Small intestine (tissue), 7 donors: ENCODE measurements around the gene CKAP4. TPM values are rescaled to one million over a fixed set of nuclear protein-coding genes. Genes with fewer than 3 reads are reported as not detected.

Experiments used
- DNase-seq, 2 donors: peaks; one replicate each; pipeline versions ENCODE4 v3.0.0 to v3.0.0-alpha.2; 2013
- FAIRE-seq: peaks from 2 replicates; lab custom pipeline; 2012; peaks lifted over from hg19 to GRCh38; lab: Jason Lieb, UNC
- H3K27ac ChIP-seq, 3 donors: one replicate each; pipeline ENCODE4 v1.5.1; 2013; ENCODE audit warnings: low read length in 2 of 3, mild to moderate bottlenecking in 2 of 3, control low read depth in 1 of 3, inconsistent platforms in 1 of 3, low read depth in 1 of 3, moderate library complexity in 1 of 3
- H3K27me3 ChIP-seq, 3 donors: one replicate each; pipeline ENCODE4 v1.6.1; 2013; ENCODE audit warnings: low read length in 3 of 3, inconsistent platforms in 1 of 3; ENCODE audit not compliant: control insufficient read depth in 3 of 3, insufficient read depth in 3 of 3
- H3K36me3 ChIP-seq, 3 donors: one replicate each; pipeline ENCODE4 v1.6.1; 2013; ENCODE audit warnings: low read length in 3 of 3, inconsistent platforms in 1 of 3, low read depth in 1 of 3, mild to moderate bottlenecking in 1 of 3, moderate library complexity in 1 of 3; ENCODE audit not compliant: control insufficient read depth in 3 of 3, insufficient read depth in 2 of 3
- H3K4me1 ChIP-seq, 3 donors: one replicate each; pipeline ENCODE4 v1.6.1; 2013; ENCODE audit warnings: low read length in 2 of 3, inconsistent platforms in 1 of 3, low read depth in 1 of 3, mild to moderate bottlenecking in 1 of 3, moderate library complexity in 1 of 3; ENCODE audit not compliant: control insufficient read depth in 3 of 3, insufficient read depth in 2 of 3
- H3K4me3 ChIP-seq, 3 donors: one replicate each; pipeline ENCODE4 v1.5.1; 2013; ENCODE audit warnings: low read length in 3 of 3, control low read depth in 1 of 3, inconsistent platforms in 1 of 3, low read depth in 1 of 3, mild to moderate bottlenecking in 1 of 3, moderate library complexity in 1 of 3
- H3K9me3 ChIP-seq, 2 donors: one replicate each; pipeline ENCODE4 v1.6.1; 2013; ENCODE audit warnings: low read depth in 1 of 2, low read length in 1 of 2; ENCODE audit not compliant: control insufficient read depth in 2 of 2, insufficient read depth in 1 of 2
- WGBS, 3 donors: extraction: QIAGEN DNeasy Blood & Tissue Kit; methylation state at CpG; one replicate each; pipeline ENCODE4 v1.1.7; 2013; 5-methylcytosine and 5-hydroxymethylcytosine counted together
- polyA plus RNA-seq, 4 donors: library from polyadenylated mRNA; stranded (reverse) in 3 of 4; unstranded in 1 of 4; fragments of 200-250 nt in 3 of 4; fragments of 120-200 nt in 1 of 4; gene quantifications; one replicate each; pipeline versions ENCODE4 v1.2.1 to v1.2.3, GENCODE V29; 2013
- donor health status: healthy with polysubstance abuse.
- donor health status: control.
- donor health status: control.
- donor health status: Bipolar disorder and iron deficiency.
- donor health status: healthy.

CKAP4 gene
- polyA plus RNA-seq, 4 donors: 2.0 to 34.5 (median 18.7) TPM

DNA sequence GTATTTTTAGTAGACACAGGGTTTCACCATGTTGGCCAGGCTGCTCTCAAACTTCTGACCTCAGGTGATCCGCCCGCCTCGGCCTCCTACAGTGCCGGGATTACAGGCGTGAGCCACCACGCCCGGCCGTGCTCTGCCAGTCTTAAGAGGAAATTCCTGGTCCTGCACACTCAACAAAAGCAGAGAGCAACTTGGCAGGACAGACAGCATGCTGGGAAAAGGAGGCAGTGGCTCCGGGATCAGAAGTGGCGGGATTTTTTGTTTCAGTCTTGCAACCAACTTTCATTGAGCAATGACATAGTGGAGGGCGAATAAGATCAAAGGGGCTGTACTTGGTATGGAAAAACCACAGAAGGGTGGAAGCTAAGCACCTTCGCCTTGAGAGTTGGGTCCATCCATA lies 2.1 kb downstream of the CKAP4 start:
- H3K27ac ChIP-seq: peak overlapping the region in 1 of 3 donors; percentile 83
- no peaks in the 10 kb centered on the region for H3K9me3 ChIP-seq
- H3K4me3 ChIP-seq: no peak overlapping the region
- H3K4me1 ChIP-seq: peaks cover 2 to 8% (median 3%) of the 10 kb centered on the region in 3 donors
- 28 to 43% (median 40%) methylated on average over 12 of the region's 12 CpGs for WGBS, 3 donors
- H3K36me3 ChIP-seq: peaks cover 0 to 11% (median 0%) of the 10 kb centered on the region in 3 donors
- no peak for FAIRE-seq
- no peaks in the 10 kb centered on the region for H3K27me3 ChIP-seq
- DNase-seq: peak; percentile 13 to 75

- Histone ChIP-seq H3K9me3 (no peaks in the 10 kb centered on the region), H3K36me3 (peaks cover 0 to 23% (median 7%) of the 10 kb centered on the region in 3 donors), H3K4me3 (no peak overlapping the region), H3K27ac (no peak overlapping the region), H3K4me1 (peaks cover 2 to 4% (median 3%) of the 10 kb centered on the region in 3 donors), H3K27me3 (no peaks in the 10 kb centered on the region)
- no peak for FAIRE-seq
- DNase-seq: no peak
Observed at GRCh38 chr12:106243620-106244019, 4.2 kb downstream of the CKAP4 start.

DNA sequence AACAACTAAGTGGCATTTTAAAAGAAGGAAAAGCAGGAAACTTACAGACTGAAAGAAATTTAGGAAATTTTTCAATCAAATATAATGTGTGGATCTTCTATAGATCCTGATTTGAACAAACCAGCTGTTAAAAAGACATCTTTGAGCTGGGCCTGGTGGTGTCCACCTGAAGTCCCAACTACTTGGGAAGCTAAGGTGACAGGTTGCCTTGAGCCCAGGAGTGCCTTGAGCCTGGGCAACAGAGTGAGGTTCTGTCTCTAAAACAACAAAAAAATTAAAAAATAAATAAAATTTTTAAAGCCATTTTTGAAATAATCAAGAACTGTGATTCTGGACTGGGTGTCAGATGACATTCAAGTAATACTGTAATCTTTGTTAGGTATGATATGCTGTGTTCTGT lies 7.0 kb downstream of the CKAP4 start:
- H3K36me3 ChIP-seq: peaks cover 0 to 29% (median 7%) of the 10 kb centered on the region in 3 donors
- H3K9me3 ChIP-seq: no peaks in the 10 kb centered on the region
- no peaks in the 10 kb centered on the region for H3K4me1 ChIP-seq
- no peak overlapping the region for H3K27ac ChIP-seq
- FAIRE-seq (no peak), DNase-seq (no peak)
- no peak overlapping the region for H3K4me3 ChIP-seq
- no peaks in the 10 kb centered on the region for H3K27me3 ChIP-seq

DNA sequence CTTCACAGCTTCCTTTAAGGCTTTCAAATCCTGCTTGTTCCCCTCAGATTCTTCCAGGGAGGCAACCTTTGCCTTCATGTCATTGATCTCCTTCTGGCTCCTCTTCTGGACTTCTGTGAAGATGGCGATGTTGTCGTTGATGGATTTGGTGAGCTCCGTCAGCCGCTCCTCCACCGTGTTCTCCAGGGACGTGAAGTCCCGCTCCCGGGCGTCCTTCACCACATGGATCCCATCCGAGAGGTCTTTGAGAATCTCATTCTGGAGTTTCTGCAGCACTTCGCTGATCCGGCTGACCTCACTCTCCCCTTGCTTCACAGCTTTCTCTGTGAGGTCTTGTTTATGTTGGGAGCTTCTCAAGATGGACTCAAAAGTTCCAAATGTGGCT lies 7.9 kb downstream of the CKAP4 start:
- 97% methylated on average over 12 of the region's 12 CpGs for WGBS, 3 donors

GRCh38 chr12:106239241-106239950 lies 8.4 kb downstream of the CKAP4 start:
- Histone ChIP-seq H3K27ac (no peak overlapping the region), H3K9me3 (no peaks in the 10 kb centered on the region), H3K4me3 (no peak overlapping the region), H3K27me3 (no peaks in the 10 kb centered on the region), H3K36me3 (peaks cover 0 to 25% (median 7%) of the 10 kb centered on the region in 3 donors), H3K4me1 (no peaks in the 10 kb centered on the region)
- no peak for DNase-seq
- no peak for FAIRE-seq
- WGBS, 3 donors: 90 to 94% (median 93%) methylated on average over 37 of the region's 37 CpGs

More for the DNA sequence above, 7.9 kb downstream of the CKAP4 start:
- FAIRE-seq: no peak
- Histone ChIP-seq H3K4me1 (no peaks in the 10 kb centered on the region), H3K36me3 (peaks cover 0 to 27% (median 7%) of the 10 kb centered on the region in 3 donors), H3K27me3 (no peaks in the 10 kb centered on the region), H3K27ac (no peak overlapping the region), H3K9me3 (no peaks in the 10 kb centered on the region), H3K4me3 (no peak overlapping the region)
- DNase-seq: no peak

GRCh38 chr12:106238146-106238545 lies 9.7 kb downstream of the CKAP4 start:
- H3K36me3 ChIP-seq: peaks cover 0 to 22% (median 7%) of the 10 kb centered on the region in 3 donors
- WGBS, 3 donors: 82 to 90% (median 86%) methylated on average over 11 of the region's 11 CpGs
- no peaks in the 10 kb centered on the region for H3K4me1 ChIP-seq
- no peaks in the 10 kb centered on the region for H3K27me3 ChIP-seq
- FAIRE-seq (no peak), DNase-seq (no peak)
- H3K4me3 ChIP-seq: no peak overlapping the region
- peaks cover 0 to 4% of the 10 kb centered on the region in 2 donors for H3K9me3 ChIP-seq
- H3K27ac ChIP-seq: no peak overlapping the region

DNA sequence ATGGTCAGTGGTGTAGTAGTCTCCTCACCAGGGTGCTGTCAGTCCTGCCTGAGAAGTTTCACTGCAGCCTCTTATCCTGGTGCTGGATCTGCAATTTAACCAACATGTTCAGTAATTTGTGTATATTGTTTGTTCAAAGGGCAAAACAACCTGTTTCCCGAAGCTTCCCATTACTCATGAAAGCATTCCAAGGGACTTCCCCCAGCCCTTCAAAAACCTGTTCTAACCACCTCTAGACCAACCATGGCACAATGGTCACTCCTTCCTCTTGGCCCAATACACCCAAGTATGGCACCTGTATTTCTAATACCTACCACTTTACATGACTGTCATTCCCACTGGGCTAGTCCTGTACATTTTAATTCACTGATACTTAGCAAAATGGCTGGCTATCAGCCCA lies 12.1 kb downstream of the CKAP4 start:
- Histone ChIP-seq H3K9me3 (peaks cover 0 to 4% of the 10 kb centered on the region in 2 donors), H3K4me1 (no peaks in the 10 kb centered on the region), H3K27me3 (no peaks in the 10 kb centered on the region), H3K36me3 (peaks cover 0 to 21% (median 7%) of the 10 kb centered on the region in 3 donors), H3K4me3 (no peak overlapping the region), H3K27ac (no peak overlapping the region)
- DNase-seq (no peak), FAIRE-seq (no peak)
- WGBS, 3 donors: 59 to 80% (median 79%) methylated on average over 1 of the region's 1 CpG

GRCh38 chr12:106234449-106234848 lies 13.4 kb downstream of the CKAP4 start:
- WGBS, 3 donors: 75 to 81% (median 79%) methylated on average over 3 of the region's 3 CpGs
- no peak for FAIRE-seq

More at GRCh38 chr12:106234449-106234848, 13.4 kb downstream of the CKAP4 start:
- Histone ChIP-seq H3K36me3 (peaks cover 0 to 14% (median 0%) of the 10 kb centered on the region in 3 donors), H3K27ac (no peak overlapping the region), H3K4me1 (no peaks in the 10 kb centered on the region), H3K27me3 (no peaks in the 10 kb centered on the region), H3K9me3 (peaks cover 0 to 4% of the 10 kb centered on the region in 2 donors), H3K4me3 (no peak overlapping the region)
- no peak for DNase-seq
